Measurements from ENCODE around the gene NRSN2.
"Not testable (repeated sequence)": the region's sequence is repeated elsewhere in the genome, so short reads cannot be mapped to it uniquely, and the experiment has no call there.

NRSN2 gene

GRCh38 chr20:373171-373890, 26.4 kb downstream of the NRSN2 start:
- DNase-seq (no peak), ATAC-seq (peak; percentile 8)
- Mint-ChIP-seq H3K9me3 (no peaks in the 10 kb centered on the region), H3K4me1 (peaks cover 31% of the 10 kb centered on the region), H3K27ac (peak overlapping the region in 1 of 2 donors; percentile 44), H3K4me3 (peak overlapping the region in 1 of 2 donors; percentile 7), H3K27me3 (peaks cover 20% of the 10 kb centered on the region)

GRCh38 chr20:375265-375889, 28.5 kb downstream of the NRSN2 start:
- peaks cover 7% of the 10 kb centered on the region for H3K27me3 Mint-ChIP-seq
- peaks cover 39% of the 10 kb centered on the region for H3K4me1 Mint-ChIP-seq
- ATAC-seq, result no peak
- no peak overlapping the region for H3K27ac Mint-ChIP-seq
- H3K4me3 Mint-ChIP-seq, result no peak overlapping the region
- no peaks in the 10 kb centered on the region for H3K9me3 Mint-ChIP-seq
- DNase-seq, result no peak

DNA sequence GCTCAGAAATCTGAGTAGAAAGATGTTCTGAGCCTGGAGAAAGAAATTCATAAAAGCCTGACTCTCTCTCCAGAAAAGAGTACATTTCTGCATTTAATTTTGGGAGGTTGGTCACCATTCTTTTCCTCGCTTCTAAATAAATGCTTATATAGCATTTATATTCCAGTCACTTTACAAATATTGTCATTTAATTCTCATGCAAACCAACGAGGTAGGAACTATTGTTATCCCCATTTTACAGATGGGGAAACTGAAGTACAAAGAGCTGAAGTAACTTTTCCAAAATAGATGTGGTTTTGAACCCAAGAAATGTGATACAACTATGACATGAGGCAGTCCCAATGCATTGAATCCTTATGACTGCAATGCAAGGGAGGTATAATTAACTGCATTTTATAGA, 29.2 kb downstream of the NRSN2 start:
- ATAC-seq, result no peak
- no peak for DNase-seq
- Mint-ChIP-seq H3K27ac (peak overlapping the region in 1 of 2 donors; percentile 57), H3K9me3 (no peaks in the 10 kb centered on the region), H3K4me3 (no peak overlapping the region), H3K4me1 (peaks cover 39% of the 10 kb centered on the region), H3K27me3 (peaks cover 7% of the 10 kb centered on the region)

- Mint-ChIP-seq H3K27me3 (peaks cover 7% of the 10 kb centered on the region), H3K4me3 (no peak overlapping the region), H3K9me3 (no peaks in the 10 kb centered on the region), H3K4me1 (peaks cover 39% of the 10 kb centered on the region), H3K27ac (no peak overlapping the region)
- ATAC-seq, result no peak
- no peak for DNase-seq
Observed at GRCh38 chr20:376750-377149, 29.8 kb downstream of the NRSN2 start.

DNA sequence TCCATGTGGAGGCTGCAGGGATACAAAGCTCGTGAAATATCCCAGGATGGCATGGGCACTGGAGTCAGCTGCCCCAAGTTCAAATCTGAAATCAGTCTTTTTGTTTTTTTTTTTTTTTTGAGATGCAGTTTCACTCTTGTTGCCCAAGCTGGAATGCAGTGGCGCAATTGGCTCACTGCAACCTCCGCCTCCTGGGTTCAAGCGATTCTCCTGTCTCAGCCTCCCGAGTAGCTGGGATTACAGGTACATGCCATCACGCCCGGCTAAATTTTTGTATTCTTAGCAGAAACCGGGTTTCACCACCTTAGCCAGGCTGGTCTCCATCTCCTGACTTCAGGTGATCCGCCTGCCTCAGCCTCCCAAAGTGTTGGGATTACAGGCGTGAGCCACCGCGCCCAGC, 30.7 kb downstream of the NRSN2 start:
- peaks cover 39% of the 10 kb centered on the region for H3K4me1 Mint-ChIP-seq
- not testable (repeated sequence) for H3K9me3 Mint-ChIP-seq, H3K27ac Mint-ChIP-seq, H3K27me3 Mint-ChIP-seq, DNase-seq, ATAC-seq
- peak overlapping the region in 1 of 2 donors; percentile 76 for H3K4me3 Mint-ChIP-seq

- ATAC-seq (no peak), DNase-seq (no peak)
- Mint-ChIP-seq H3K9me3 (no peaks in the 10 kb centered on the region), H3K4me1 (peaks cover 39% of the 10 kb centered on the region), H3K4me3 (peak overlapping the region; percentile 87 to 96), H3K27ac (peak overlapping the region; percentile 99 to 100), H3K27me3 (peaks cover 7% of the 10 kb centered on the region)
Observed at GRCh38 chr20:378961-379336, 32.0 kb downstream of the NRSN2 start.

DNA sequence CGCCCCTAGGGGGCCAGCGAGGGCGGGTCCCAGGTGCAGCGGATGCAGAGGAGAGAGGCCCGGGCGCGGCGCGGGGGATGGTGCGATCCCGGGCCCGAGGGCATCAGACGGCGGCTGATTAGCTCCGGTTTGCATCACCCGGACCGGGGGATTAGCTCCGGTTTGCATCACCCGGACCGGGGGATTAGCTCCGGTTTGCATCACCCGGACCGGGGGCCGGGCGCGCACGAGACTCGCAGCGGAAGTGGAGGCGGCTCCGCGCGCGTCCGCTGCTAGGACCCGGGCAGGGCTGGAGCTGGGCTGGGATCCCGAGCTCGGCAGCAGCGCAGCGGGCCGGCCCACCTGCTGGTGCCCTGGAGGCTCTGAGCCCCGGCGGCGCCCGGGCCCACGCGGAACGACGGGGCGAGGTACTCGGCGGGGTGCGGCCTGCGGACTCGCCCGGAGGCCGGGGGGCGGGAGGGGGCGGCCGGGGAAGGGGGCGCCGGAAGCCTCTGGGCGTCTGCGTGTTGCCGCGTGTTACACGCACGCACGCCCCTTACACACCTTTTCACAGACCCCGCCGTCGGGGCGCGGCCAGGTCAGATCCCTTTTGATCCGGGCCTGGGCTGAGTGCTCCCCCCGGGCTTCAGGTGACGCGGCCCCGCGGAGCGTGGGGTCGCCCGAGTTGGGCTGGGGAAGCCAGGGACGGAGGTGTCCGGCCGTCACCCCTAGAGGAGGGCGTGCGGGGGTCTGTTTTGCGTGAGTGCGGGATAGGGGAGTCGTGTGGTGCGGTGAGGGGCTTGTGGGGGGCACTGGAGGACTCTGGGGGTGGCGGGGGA, 34.1 kb downstream of the NRSN2 start:
- peaks cover 7% of the 10 kb centered on the region for H3K27me3 Mint-ChIP-seq
- peak; percentile 87 to 95 for DNase-seq
- peak overlapping the region; percentile 87 to 96 for H3K4me3 Mint-ChIP-seq
- H3K27ac Mint-ChIP-seq, result peak overlapping the region; percentile 99 to 100
- ATAC-seq, result peak; percentile 75
- H3K9me3 Mint-ChIP-seq, result no peaks in the 10 kb centered on the region
- peaks cover 46% of the 10 kb centered on the region for H3K4me1 Mint-ChIP-seq

GRCh38 chr20:381581-382290, 34.8 kb downstream of the NRSN2 start:
- ATAC-seq (peak; percentile 74), DNase-seq (peak; percentile 84 to 93)
- Mint-ChIP-seq H3K4me3 (peak overlapping the region; percentile 87 to 96), H3K27me3 (peaks cover 7% of the 10 kb centered on the region), H3K27ac (peak overlapping the region; percentile 98 to 100), H3K4me1 (peaks cover 46% of the 10 kb centered on the region), H3K9me3 (no peaks in the 10 kb centered on the region)

DNA sequence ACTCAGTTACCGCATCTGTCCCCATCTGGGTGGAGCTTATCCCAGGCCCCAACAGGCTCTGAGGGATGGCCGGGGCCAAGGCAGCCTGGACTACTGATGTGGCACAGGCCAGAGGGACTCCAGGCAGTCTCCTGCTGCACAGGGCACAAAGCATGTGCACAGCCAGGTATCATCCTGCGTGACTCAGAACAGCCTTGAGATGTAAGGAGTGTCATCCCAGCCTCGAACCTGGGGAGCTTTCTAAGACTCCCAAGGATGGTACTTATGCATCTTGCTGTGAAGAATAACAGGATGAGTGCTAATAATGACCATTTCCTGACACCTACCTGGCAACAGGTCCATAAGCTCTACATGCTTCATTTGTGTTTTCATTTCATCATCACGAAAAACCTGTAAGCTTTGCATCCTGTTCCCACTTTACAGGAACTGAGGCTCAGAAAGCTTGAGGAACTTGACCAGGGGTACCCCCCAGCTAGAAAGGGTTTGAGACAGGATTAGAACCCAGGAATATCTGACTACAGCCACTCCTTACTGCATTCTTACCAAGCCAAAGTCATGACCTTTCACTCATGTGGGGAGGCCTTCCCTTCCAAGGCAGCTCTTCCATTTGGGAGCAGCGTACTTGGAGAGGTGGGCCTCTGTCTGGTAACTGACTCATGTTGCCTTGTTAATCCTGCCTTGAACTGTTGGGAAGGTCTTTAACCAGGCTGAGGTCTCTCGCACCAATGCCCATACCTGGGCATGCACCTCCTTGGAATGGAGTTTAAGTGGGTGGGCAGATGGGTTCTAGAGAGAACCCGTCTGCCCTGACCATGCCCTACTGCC, 35.6 kb downstream of the NRSN2 start:
- peaks cover 46% of the 10 kb centered on the region for H3K4me1 Mint-ChIP-seq
- H3K27ac Mint-ChIP-seq, result peak overlapping the region; percentile 98 to 100
- no peak for DNase-seq
- H3K9me3 Mint-ChIP-seq, result no peaks in the 10 kb centered on the region
- H3K27me3 Mint-ChIP-seq, result peaks cover 7% of the 10 kb centered on the region
- peak overlapping the region; percentile 87 to 96 for H3K4me3 Mint-ChIP-seq
- ATAC-seq, result peak; percentile 29

GRCh38 chr20:383889-384288, 37.0 kb downstream of the NRSN2 start:
- no peak for ATAC-seq
- no peak for DNase-seq
- H3K4me1 Mint-ChIP-seq, result peaks cover 46% of the 10 kb centered on the region
- H3K9me3 Mint-ChIP-seq, result no peaks in the 10 kb centered on the region
- H3K27ac Mint-ChIP-seq, result peak overlapping the region; percentile 14 to 73
- peak overlapping the region; percentile 87 to 96 for H3K4me3 Mint-ChIP-seq
- H3K27me3 Mint-ChIP-seq, result no peaks in the 10 kb centered on the region

- no peaks in the 10 kb centered on the region for H3K27me3 Mint-ChIP-seq
- H3K4me3 Mint-ChIP-seq, result peak overlapping the region in 1 of 2 donors; percentile 87
- ATAC-seq (no peak), DNase-seq (no peak)
- no peak overlapping the region for H3K27ac Mint-ChIP-seq
- H3K4me1 Mint-ChIP-seq, result peaks cover 38% of the 10 kb centered on the region
- no peaks in the 10 kb centered on the region for H3K9me3 Mint-ChIP-seq
Observed at GRCh38 chr20:384723-385122, 37.8 kb downstream of the NRSN2 start.

DNA sequence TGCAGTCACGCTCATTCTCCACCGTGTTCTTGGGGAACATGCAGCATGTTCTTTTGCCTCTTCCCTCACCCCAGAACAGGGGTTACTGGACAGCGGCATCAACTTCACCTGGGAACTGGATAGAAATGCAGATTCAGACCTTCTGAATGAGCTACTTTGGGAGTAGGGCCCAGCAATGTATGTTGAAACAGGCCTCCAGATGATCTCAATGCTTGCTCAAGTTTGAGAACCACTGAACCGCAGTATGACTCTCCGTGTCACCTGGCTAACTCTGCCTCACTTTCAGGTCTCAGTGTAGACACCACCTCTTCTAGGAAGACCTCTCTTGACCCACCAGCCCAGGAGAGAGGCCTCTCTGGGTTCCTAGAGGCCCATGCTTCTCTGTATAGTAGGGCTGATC, 38.5 kb downstream of the NRSN2 start:
- ATAC-seq (no peak), DNase-seq (no peak)
- Mint-ChIP-seq H3K4me3 (no peak overlapping the region), H3K27ac (no peak overlapping the region), H3K4me1 (peaks cover 34% of the 10 kb centered on the region), H3K9me3 (no peaks in the 10 kb centered on the region), H3K27me3 (no peaks in the 10 kb centered on the region)

- H3K4me3 Mint-ChIP-seq, H3K27ac Mint-ChIP-seq, DNase-seq, H3K9me3 Mint-ChIP-seq, H3K27me3 Mint-ChIP-seq, ATAC-seq: not testable (repeated sequence)
- H3K4me1 Mint-ChIP-seq, result peaks cover 31% of the 10 kb centered on the region
Observed at GRCh38 chr20:386634-387033, 39.7 kb downstream of the NRSN2 start.

GRCh38 chr20:387520-387919, 40.6 kb downstream of the NRSN2 start:
- no peak overlapping the region for H3K4me3 Mint-ChIP-seq
- ATAC-seq, result no peak
- peaks cover 22% of the 10 kb centered on the region for H3K4me1 Mint-ChIP-seq
- H3K9me3 Mint-ChIP-seq, result no peaks in the 10 kb centered on the region
- DNase-seq, result no peak
- no peak overlapping the region for H3K27ac Mint-ChIP-seq
- no peaks in the 10 kb centered on the region for H3K27me3 Mint-ChIP-seq

Data from stimulated activated naive CD8-positive, alpha-beta T cell treated with anti-CD3 and anti-CD28 coated beads, Interleukin-15, amount 100 ng/mL, for 72 hours (primary cell).